Ovary (tissue), 9 donors: Measurements from ENCODE around the gene GPR61. TPM values are rescaled to one million over a fixed set of nuclear protein-coding genes. Genes with fewer than 3 reads are reported as not detected.

ENCODE experiments used
- DNase-seq, 5 donors: peaks; one replicate each; pipeline ENCODE4 v3.0.0-alpha.2; 2019 to 2020
- H3K27ac ChIP-seq, 2 donors: fragments of 200-600 bp; one replicate each; pipeline versions ENCODE4 v1.5.1 to v1.8.0; 2019 to 2022
- H3K27me3 ChIP-seq: fragments of 200-600 bp; one replicate; pipeline ENCODE4 v1.8.0; 2022
- H3K36me3 ChIP-seq: fragments of 200-600 bp; sonication (generic); one replicate; pipeline ENCODE4 v1.5.1; 2019
- H3K4me1 ChIP-seq: one replicate; pipeline ENCODE4 v1.8.1; 2013; ENCODE audit warnings: mild to moderate bottlenecking, moderate library complexity; ENCODE audit not compliant: insufficient read depth
- H3K4me3 ChIP-seq: fragments of 200-600 bp; sonication (generic); one replicate; pipeline ENCODE4 v1.5.1; 2017
- H3K9me3 ChIP-seq, 2 donors: fragments of 200-600 bp in 1 of 2; sonication (generic) in 1 of 2; one replicate each; pipeline versions ENCODE4 v1.5.1 to v1.8.1; 2013 to 2019; ENCODE audit warnings: mild to moderate bottlenecking in 1 of 2, moderate library complexity in 1 of 2
- EP300 ChIP-seq: sonication (generic); formaldehyde crosslinking; IDR thresholded peaks from one replicate; pipeline ENCODE4 v1.6.1; 2017; ENCODE audit warnings: antibody characterized with exemption
- POLR2A ChIP-seq: fragments of 450-650 bp; IDR thresholded peaks from one replicate; pipeline ENCODE4 v1.6.1; 2017; ENCODE audit warnings: antibody characterized with exemption, mild to moderate bottlenecking, moderate library complexity
- WGBS, 3 donors: extraction: QIAGEN DNeasy Blood & Tissue Kit in 1 of 3; methylation state at CpG; one replicate each; pipeline versions ENCODE4 v1.1.5 to v1.1.7; 2013 to 2017; 5-methylcytosine and 5-hydroxymethylcytosine counted together
- intact Hi-C, 4 donors: fragments of 100-400 bp; cut with DNase I; formaldehyde crosslinking; loops; one replicate each; pipeline versions ENCODE4 v1.11.0 to v1.15.1; 2022 to 2023
- polyA plus RNA-seq, 2 donors: library from polyadenylated mRNA; stranded (reverse); fragments of 200-250 nt in 1 of 2; fragments of 350-450 nt in 1 of 2; fragmentation: Illumina TruSeq in 1 of 2; extraction: RNeasy Lipid Tissue Mini Kit (QIAGEN cat#74804) in 1 of 2; gene quantifications; one replicate each; pipeline ENCODE4 v1.2.3, GENCODE V29; 2013 to 2014
- total RNA-seq, 7 donors: library from RNA; depleted of rRNA in 2 of 7; stranded (reverse); fragments of >200 nt in 2 of 7; fragmentation: NEBNext Ultra II Directional in 3 of 7; extraction: Animal tissue kit (Norgen Biotek cat#: 25700) in 3 of 7; gene quantifications; one replicate each; pipeline versions ENCODE4 v1.1.0 to v1.2.4, GENCODE V29; 2016 to 2023
- TF ChIP-seq, protein P1 (sequence below), 3 donors: fragments of 450-650 bp in 2 of 3; fragments of 200-600 bp in 1 of 3; IDR thresholded peaks; one replicate each; pipeline versions ENCODE4 v1.5.1 to v1.8.0; 2016 to 2022; ENCODE audit warnings: antibody characterized with exemption in 3 of 3, mild to moderate bottlenecking in 1 of 3
- donor health status: DM: no; HTN: no; CAD: no; lungs with moderate emphysema.
- donor health status: DM: no; HTN: no; CAD: no.
- donor health status: Bipolar disorder and iron deficiency.
- donor health status: DM: yes; HTN: yes; CAD: no.
- donor health status: DM: no; HTN: no; CAD: no.
- donor health status: DM: yes; HTN: yes; CAD: no.

Gene GPR61
- total and polyA plus RNA-seq, 9 donors, result 0.25 TPM; not detected in 8

DNA sequence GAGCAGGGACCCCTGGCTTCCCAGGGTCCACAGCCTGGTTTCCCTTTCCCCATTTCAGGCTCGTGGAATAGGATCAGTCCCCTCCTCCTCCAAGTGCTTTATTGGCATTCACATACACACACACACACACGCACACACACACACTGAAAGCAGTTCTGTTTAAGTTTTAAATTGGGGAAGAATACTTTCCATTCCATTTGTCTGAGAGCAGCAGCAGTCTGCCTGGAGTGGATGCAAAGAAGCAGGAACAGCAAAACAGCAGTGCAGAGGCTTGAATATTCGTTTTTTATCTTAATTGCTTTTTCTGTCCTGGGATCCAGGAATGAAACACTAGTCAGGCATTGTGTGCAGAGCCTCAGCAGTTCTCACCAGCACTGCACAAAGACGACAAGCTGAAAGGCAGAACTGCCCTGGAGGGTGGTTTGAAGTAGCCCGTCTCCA is 38.7 kb upstream of the GPR61 start:
- Histone ChIP-seq H3K4me3 (no peak overlapping the region), H3K27ac (peak overlapping the region in 1 of 2 donors; percentile 60), H3K4me1 (peaks cover 19% of the 10 kb centered on the region), H3K27me3 (no peaks in the 10 kb centered on the region), H3K9me3 (no peaks in the 10 kb centered on the region), H3K36me3 (no peaks in the 10 kb centered on the region)
- WGBS, 3 donors, result 9 to 14% (median 12%) methylated on average over 5 of the region's 5 CpGs
- intact Hi-C loops, result no loop called here
- TF ChIP-seq, protein P1, sequence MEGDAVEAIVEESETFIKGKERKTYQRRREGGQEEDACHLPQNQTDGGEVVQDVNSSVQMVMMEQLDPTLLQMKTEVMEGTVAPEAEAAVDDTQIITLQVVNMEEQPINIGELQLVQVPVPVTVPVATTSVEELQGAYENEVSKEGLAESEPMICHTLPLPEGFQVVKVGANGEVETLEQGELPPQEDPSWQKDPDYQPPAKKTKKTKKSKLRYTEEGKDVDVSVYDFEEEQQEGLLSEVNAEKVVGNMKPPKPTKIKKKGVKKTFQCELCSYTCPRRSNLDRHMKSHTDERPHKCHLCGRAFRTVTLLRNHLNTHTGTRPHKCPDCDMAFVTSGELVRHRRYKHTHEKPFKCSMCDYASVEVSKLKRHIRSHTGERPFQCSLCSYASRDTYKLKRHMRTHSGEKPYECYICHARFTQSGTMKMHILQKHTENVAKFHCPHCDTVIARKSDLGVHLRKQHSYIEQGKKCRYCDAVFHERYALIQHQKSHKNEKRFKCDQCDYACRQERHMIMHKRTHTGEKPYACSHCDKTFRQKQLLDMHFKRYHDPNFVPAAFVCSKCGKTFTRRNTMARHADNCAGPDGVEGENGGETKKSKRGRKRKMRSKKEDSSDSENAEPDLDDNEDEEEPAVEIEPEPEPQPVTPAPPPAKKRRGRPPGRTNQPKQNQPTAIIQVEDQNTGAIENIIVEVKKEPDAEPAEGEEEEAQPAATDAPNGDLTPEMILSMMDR (IDR thresholded peaks at IDR 0.05), result no peak
- TF ChIP-seq EP300 (no peak), POLR2A (no peak)
- peak in 3 of 5 donors; percentile 55 to 68 (median 62) for DNase-seq

DNA sequence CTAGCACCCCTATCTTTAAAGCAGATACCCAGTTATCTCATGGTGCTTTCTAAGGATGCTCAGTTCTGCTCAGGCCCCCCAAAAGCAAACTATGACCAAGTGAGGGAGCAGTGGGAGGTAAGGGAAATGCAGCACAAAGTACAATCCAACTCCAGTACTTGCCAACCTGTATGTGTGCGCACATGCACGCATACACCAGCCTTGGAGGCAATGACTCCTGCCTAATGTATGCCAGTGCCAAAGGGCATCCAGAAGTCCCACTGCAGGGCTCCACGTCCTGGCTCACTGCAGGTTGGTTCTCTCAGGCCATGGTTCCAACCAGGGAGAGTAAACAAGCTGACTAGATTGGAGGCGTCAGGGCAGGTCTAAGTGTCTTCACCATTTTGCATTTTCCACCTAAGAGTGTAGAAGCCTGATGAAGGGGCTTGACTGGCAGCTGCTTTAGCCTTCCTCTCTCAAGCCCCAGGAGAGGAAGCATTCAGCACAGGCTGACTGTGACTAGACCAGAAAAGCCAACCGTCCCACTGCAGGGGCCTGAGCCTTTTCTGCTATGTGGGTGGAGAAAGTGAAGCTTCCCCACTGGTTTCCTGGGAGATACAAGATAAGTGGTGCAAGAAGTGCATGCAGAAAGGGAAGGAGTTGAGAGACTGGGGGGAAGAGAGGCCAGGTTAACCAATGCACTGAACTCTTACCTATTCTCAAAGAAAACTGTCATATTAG is 37.9 kb upstream of the GPR61 start:
- peak overlapping the region in 1 of 2 donors; percentile 17 for H3K27ac ChIP-seq
- 74 to 77% (median 75%) methylated on average over 5 of the region's 5 CpGs for WGBS, 3 donors
- intact Hi-C loops, result no loop called here

DNA sequence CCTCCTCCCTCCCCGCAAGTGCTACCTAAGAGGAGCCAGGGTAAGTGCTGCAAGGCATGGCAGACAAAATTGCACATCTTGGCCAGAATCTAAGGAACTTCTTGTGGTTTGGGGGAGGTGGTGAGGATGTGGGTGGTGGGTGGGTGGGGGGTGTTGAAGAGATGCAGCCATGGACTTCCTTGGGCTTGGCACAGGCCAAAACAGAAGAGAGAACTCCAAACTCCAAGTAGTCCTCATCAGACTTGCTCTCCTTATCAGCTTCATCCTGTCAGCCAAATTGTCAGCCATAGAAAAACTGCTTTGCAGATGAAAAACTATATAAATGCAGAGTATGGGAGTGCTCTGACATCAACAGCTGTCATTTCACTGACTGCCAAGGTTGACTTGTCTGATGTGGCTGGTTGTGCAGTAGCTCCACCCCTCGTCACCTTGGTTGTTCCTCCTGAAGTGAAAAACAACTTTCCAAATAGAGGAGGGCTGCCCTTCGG is 37.3 kb upstream of the GPR61 start:
- H3K4me3 ChIP-seq, result no peak overlapping the region
- no peak overlapping the region for H3K27ac ChIP-seq
- peaks cover 19% of the 10 kb centered on the region for H3K4me1 ChIP-seq
- H3K27me3 ChIP-seq, result no peaks in the 10 kb centered on the region
- WGBS, 3 donors, result 63 to 78% (median 76%) methylated on average over 3 of the region's 3 CpGs
- no peaks in the 10 kb centered on the region for H3K9me3 ChIP-seq
- no peaks in the 10 kb centered on the region for H3K36me3 ChIP-seq
- no peak for DNase-seq
- TF ChIP-seq EP300 (no peak), POLR2A (no peak)
- TF ChIP-seq, protein P1 (IDR thresholded peaks at IDR 0.05), result no peak
- intact Hi-C loops, result no loop called here

More for the DNA sequence above, 37.9 kb upstream of the GPR61 start:
- no peak for TF ChIP-seq EP300
- TF ChIP-seq POLR2A, result no peak
- TF ChIP-seq, protein P1 (IDR thresholded peaks at IDR 0.05), result no peak
- no peaks in the 10 kb centered on the region for H3K9me3 ChIP-seq
- H3K36me3 ChIP-seq, result no peaks in the 10 kb centered on the region
- no peaks in the 10 kb centered on the region for H3K27me3 ChIP-seq
- peaks cover 19% of the 10 kb centered on the region for H3K4me1 ChIP-seq
- no peak overlapping the region for H3K4me3 ChIP-seq
- no peak for DNase-seq

- Histone ChIP-seq H3K4me3 (no peak overlapping the region), H3K9me3 (no peaks in the 10 kb centered on the region), H3K4me1 (peaks cover 15% of the 10 kb centered on the region), H3K36me3 (no peaks in the 10 kb centered on the region), H3K27me3 (no peaks in the 10 kb centered on the region), H3K27ac (no peak overlapping the region)
- WGBS, 3 donors, result 67 to 70% (median 70%) methylated on average over 5 of the region's 5 CpGs
- intact Hi-C loops, result no loop called here
- no peak for DNase-seq
- TF ChIP-seq, protein P1 (IDR thresholded peaks at IDR 0.05), result no peak
- no peak for TF ChIP-seq EP300
- TF ChIP-seq POLR2A, result no peak
These were observed 35.7 kb upstream of the GPR61 start for GRCh38 chr1:109503935-109504334.
